Vagina (tissue), 2 donors: ENCODE data around the gene SDF2L1.

Experiments
- CTCF ChIP-seq, 3 experiments: fragments of 450-650 bp in 2 of 3; fragments of 200-600 bp in 1 of 3; sonication (generic) in 1 of 3; IDR thresholded peaks; one replicate each; pipeline ENCODE4 v1.5.1; 2017 to 2019; ENCODE audit warnings: antibody characterized with exemption in 3 of 3, mild to moderate bottlenecking in 2 of 3, moderate library complexity in 2 of 3
- POLR2AphosphoS5 ChIP-seq, 2 donors: sonication (generic); formaldehyde crosslinking; IDR thresholded peaks; one replicate each; pipeline ENCODE4 v1.9.0; 2017; ENCODE audit warnings: antibody characterized with exemption in 2 of 2, mild to moderate bottlenecking in 2 of 2, low read depth in 1 of 2; ENCODE audit not compliant: insufficient read depth in 1 of 2

- TF ChIP-seq CTCF (IDR thresholded peaks at IDR 0.05) (no peak), POLR2AphosphoS5 (IDR thresholded peaks at IDR 0.05; ENCODE audit: insufficient read depth in 1 of 2, low read depth in 1 of 2) (no peak)
Measured at GRCh38 chr22:21622011-21622918, 19.8 kb upstream of the SDF2L1 start.
